ENCODE data around the gene BCO1. TPM values are rescaled to one million over a fixed set of nuclear protein-coding genes. Genes with fewer than 3 reads are reported as not detected.

The BCO1 gene
- total and polyA plus RNA-seq, 12 donors = 0.03 TPM; not detected in 11

DNA sequence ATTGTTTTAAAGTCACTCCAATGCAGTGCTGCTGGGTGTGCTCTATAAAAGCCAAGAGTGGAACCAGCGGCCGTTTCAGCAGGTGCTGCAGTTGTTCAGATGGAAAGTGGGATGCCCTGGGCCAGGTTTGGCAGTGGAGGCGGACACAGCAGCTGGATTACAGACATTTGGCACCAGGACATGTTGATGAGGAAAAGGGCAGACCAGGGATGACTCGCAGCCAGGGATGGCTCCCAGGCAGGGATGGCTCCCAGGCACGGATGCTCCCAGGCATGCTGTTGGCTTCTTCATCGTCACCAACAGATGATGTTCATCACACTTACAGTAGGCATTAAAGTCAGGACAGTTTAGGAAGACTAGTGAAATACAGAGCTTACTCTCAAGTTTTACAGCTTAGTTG lies 86.3 kb downstream of the BCO1 start:
- Histone ChIP-seq H3K4me3 (no peak overlapping the region), H3K36me3 (replicated peaks in 1 of 2) (no peaks in the 10 kb centered on the region), H3K27me3 (no peaks in the 10 kb centered on the region), H3K9me3 (replicated peaks in 1 of 3) (no peaks in the 10 kb centered on the region), H3K4me1 (replicated peaks in 1 of 2) (peaks cover 3% of the 10 kb centered on the region in 2 donors), H3K27ac (no peak overlapping the region)
- TF ChIP-seq, protein P1, sequence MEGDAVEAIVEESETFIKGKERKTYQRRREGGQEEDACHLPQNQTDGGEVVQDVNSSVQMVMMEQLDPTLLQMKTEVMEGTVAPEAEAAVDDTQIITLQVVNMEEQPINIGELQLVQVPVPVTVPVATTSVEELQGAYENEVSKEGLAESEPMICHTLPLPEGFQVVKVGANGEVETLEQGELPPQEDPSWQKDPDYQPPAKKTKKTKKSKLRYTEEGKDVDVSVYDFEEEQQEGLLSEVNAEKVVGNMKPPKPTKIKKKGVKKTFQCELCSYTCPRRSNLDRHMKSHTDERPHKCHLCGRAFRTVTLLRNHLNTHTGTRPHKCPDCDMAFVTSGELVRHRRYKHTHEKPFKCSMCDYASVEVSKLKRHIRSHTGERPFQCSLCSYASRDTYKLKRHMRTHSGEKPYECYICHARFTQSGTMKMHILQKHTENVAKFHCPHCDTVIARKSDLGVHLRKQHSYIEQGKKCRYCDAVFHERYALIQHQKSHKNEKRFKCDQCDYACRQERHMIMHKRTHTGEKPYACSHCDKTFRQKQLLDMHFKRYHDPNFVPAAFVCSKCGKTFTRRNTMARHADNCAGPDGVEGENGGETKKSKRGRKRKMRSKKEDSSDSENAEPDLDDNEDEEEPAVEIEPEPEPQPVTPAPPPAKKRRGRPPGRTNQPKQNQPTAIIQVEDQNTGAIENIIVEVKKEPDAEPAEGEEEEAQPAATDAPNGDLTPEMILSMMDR (IDR thresholded peaks at IDR 0.05) = no peak
- no peak for TF ChIP-seq POLR2A (IDR thresholded peaks at IDR 0.05)
- DNase-seq = no peak
- WGBS, 4 donors = 85 to 93% (median 89%) methylated on average over 6 of the region's 6 CpGs
- intact Hi-C loops (cut with DNase I) = no loop called here

DNA sequence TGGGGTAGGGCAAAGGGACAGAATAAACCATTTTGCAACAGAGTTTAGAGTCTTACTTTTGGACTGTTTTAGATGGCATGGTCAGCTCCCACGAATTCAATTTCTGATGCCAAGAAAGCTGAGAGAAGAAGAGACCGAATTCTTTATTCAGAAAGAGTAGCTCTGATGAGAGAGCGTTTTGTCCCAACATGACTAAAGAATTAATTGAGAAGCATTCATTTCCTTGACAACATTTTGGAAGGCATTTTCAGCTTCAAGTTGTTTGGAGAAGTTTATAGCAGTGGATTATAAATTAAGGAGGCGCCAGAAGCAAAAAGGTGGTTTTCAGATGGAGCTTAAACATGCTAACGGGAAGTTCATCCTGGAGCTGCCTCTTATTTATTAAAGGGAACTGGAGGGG lies 88.5 kb downstream of the BCO1 start:
- WGBS, 4 donors = 88 to 95% (median 92%) methylated on average over 5 of the region's 5 CpGs
- intact Hi-C loops (cut with DNase I) = no loop called here
- TF ChIP-seq, protein P1 (IDR thresholded peaks at IDR 0.05) = no peak
- TF ChIP-seq POLR2A (IDR thresholded peaks at IDR 0.05) = no peak
- H3K27me3 ChIP-seq = no peaks in the 10 kb centered on the region
- no peaks in the 10 kb centered on the region for H3K9me3 ChIP-seq (replicated peaks in 1 of 3)
- H3K36me3 ChIP-seq (replicated peaks in 1 of 2) = no peaks in the 10 kb centered on the region
- DNase-seq = no peak
- no peak overlapping the region for H3K4me3 ChIP-seq
- H3K4me1 ChIP-seq (replicated peaks in 1 of 2) = no peaks in the 10 kb centered on the region
- no peak overlapping the region for H3K27ac ChIP-seq

DNA sequence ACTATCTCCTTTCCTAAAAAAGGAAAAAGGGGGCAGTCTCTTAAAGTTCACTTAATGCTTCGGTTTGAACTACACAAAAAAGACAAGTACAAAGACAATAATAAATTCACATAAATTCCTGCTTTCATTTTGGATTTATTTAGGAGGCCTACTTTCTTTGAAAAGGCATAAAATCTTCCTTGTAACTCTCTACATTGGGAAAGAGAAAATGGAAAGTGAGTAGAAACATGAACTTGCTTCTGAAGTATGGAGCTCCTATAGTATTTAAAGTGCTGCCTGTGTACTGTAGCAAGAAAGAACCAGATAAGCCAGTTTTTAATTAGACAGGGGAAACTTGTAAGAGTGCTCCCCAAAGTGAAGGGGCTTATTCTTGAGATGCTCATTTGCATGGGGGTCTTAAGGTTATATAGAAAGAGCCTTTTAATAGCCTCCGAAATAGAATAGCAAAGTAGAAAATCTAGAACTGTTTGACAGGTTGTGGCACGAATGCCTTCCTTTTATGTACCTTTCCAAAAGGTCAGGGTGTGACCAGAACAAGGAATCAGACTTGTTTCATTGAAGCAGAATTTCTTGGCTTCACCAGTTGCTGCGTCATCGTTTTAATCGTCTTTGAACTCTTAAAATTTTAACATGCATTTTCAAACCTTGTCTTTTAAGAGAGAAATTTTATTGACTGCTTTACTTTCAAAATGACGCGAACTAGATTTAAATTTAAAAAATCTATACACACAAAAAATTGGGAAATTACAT lies 89.1 kb downstream of the BCO1 start:
- WGBS, 4 donors = 78 to 82% (median 80%) methylated on average over 8 of the region's 8 CpGs
- Histone ChIP-seq H3K9me3 (replicated peaks in 1 of 3) (no peaks in the 10 kb centered on the region), H3K4me1 (replicated peaks in 1 of 2) (no peaks in the 10 kb centered on the region), H3K27me3 (no peaks in the 10 kb centered on the region), H3K4me3 (no peak overlapping the region), H3K27ac (no peak overlapping the region), H3K36me3 (replicated peaks in 1 of 2) (no peaks in the 10 kb centered on the region)
- DNase-seq = no peak
- TF ChIP-seq POLR2A (IDR thresholded peaks at IDR 0.05) = no peak
- TF ChIP-seq, protein P1 (IDR thresholded peaks at IDR 0.05) = no peak
- intact Hi-C loops (cut with DNase I) = no loop called here

DNA sequence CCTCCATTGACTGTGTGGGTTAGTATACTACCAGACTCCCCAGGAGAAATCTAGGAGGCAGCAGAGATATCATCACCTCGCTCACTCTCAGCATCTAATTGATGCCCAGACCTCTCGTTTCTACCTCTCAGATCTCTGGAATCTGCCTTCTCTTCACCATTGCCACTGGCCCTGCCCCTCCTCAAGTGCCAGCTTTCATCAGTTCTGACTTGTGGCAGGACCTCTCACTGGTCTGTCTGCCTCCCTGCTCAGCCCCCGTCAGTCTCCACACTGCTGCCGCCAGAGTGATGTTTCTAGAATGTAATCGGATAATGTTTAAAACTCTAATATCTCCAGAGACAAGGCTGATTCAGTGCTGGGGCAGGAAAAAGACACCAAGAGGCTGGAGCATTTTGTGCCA lies 91.5 kb downstream of the BCO1 start:
- H3K27me3 ChIP-seq = no peaks in the 10 kb centered on the region
- H3K9me3 ChIP-seq (replicated peaks in 1 of 3) = no peaks in the 10 kb centered on the region
- H3K4me1 ChIP-seq (replicated peaks in 1 of 2) = no peaks in the 10 kb centered on the region
- H3K36me3 ChIP-seq (replicated peaks in 1 of 2) = no peaks in the 10 kb centered on the region
- no peak overlapping the region for H3K4me3 ChIP-seq
- WGBS, 4 donors = 67 to 88% (median 81%) methylated on average over 5 of the region's 5 CpGs
- TF ChIP-seq POLR2A (IDR thresholded peaks at IDR 0.05) = no peak
- TF ChIP-seq, protein P1 (IDR thresholded peaks at IDR 0.05) = no peak
- H3K27ac ChIP-seq = no peak overlapping the region
- intact Hi-C loops (cut with DNase I) = no loop called here
- DNase-seq = no peak
